GM23248 (cell line): ENCODE measurements around the gene AIDA.

Source experiments
- EZH2 ChIP-seq: fragments of 200-600 bp; sonication (generic); IDR thresholded peaks from 2 replicates; pipeline ENCODE4 v1.6.1; 2018; ENCODE audit warnings: antibody characterized with exemption, mild to moderate bottlenecking; ENCODE audit not compliant: insufficient read depth, poor library complexity, severe bottlenecking
- EZH2phosphoT487 ChIP-seq: fragments of 200-600 bp; sonication (generic); IDR thresholded peaks from 2 replicates; pipeline ENCODE4 v1.6.1; 2018; ENCODE audit warnings: antibody characterized with exemption, moderate library complexity, mild to moderate bottlenecking, low read depth; ENCODE audit not compliant: insufficient read depth

GRCh38 chr1:222680080-222680479 is 32.2 kb downstream of the AIDA start:
- no peak for TF ChIP-seq EZH2phosphoT487
- no peak for TF ChIP-seq EZH2
